HepG2 (cell line): ENCODE results near the gene THRA. TPM values are rescaled to one million over a fixed set of nuclear protein-coding genes. Genes with fewer than 3 reads are reported as not detected.
A peak's percentile ranks its signal among the peaks of the same experiment; 100 is the strongest.

Experiments used
- NCOA5 ChIP-seq: sonication (generic); formaldehyde crosslinking; IDR thresholded peaks from 2 replicates; pipeline ENCODE4 v1.4.0; 2020; ENCODE audit warnings: missing genetic modification reagents
- RELA ChIP-seq: sonication (generic); formaldehyde crosslinking; IDR thresholded peaks from 2 replicates; pipeline ENCODE4 v1.4.0; 2020; ENCODE audit warnings: missing genetic modification reagents
- ZNF572 ChIP-seq: sonication (generic); formaldehyde crosslinking; IDR thresholded peaks from 2 replicates; pipeline ENCODE4 v1.5.1; 2020; ENCODE audit warnings: mild to moderate bottlenecking, missing genetic modification reagents
- ZNF709 ChIP-seq: sonication (generic); formaldehyde crosslinking; IDR thresholded peaks from 2 replicates; pipeline ENCODE4 v1.5.0; 2020; ENCODE audit warnings: mild to moderate bottlenecking, missing genetic modification reagents
- polyA plus RNA-seq, 8 experiments: library from polyadenylated mRNA; depleted of rRNA in 3 of 8; stranded (reverse) in 7 of 8; unstranded in 1 of 8; fragments of >200 nt; fragmentation: Illumina TruSeq in 4 of 8; extraction: Trizol in 4 of 8; gene quantifications; 2 replicates each; pipeline versions ENCODE4 v1.2.1 to v1.2.3, GENCODE V29; 2011 to 2016; ENCODE audit warnings: low read depth in 4 of 8, missing spikeins in 1 of 8, mixed read lengths in 1 of 8; ENCODE audit not compliant: insufficient read depth in 1 of 8
- total RNA-seq, 5 experiments: library from RNA; depleted of rRNA; stranded (reverse); fragments of >200 nt; fragmentation: Illumina TruSeq; extraction: Trizol; gene quantifications; 2 replicates each; pipeline ENCODE4 v1.2.3, GENCODE V29; 2016; ENCODE audit warnings: low read depth in 1 of 5
- TF ChIP-seq, protein P1 (sequence below): sonication (generic); formaldehyde crosslinking; IDR thresholded peaks from 2 replicates; pipeline ENCODE4 v1.5.1; 2020; ENCODE audit warnings: mild to moderate bottlenecking, missing genetic modification reagents, moderate library complexity
- TF ChIP-seq, protein P2 (sequence below): IDR thresholded peaks from 2 replicates; pipeline ENCODE4 v1.6.1; 2016; ENCODE audit warnings: control low read depth
- TF ChIP-seq, protein P3 (sequence below): sonication (generic); formaldehyde crosslinking; IDR thresholded peaks from 2 replicates; pipeline ENCODE4 v1.4.0; 2020; ENCODE audit warnings: missing genetic modification reagents, mild to moderate bottlenecking, borderline replicate concordance

THRA gene
- total and polyA plus RNA-seq, 2 of the 13 experiments (the other 11 are each of a cell fraction or from before 2014, with no cell fraction given): 8.0 to 9.9 TPM

DNA sequence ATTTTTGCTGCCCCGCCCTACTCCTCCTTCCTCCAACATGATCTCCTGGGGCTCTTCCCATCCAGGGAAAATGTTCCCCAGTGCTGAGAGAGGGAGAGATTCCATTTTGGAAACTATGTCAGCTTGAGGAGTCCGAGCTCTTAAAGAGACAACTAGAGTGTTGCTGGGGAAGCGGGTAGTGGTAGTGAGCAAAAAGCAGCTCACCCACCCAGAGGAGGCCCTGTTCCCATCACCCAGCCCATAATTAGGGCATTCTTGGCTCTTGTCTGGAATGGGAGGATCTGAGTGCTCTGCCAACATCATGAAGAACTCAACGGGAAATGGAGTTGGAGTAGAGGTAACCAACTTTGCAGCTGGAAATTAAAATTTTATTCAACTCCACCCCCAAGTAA, 49.9 kb downstream of the THRA start (continued):
- TF ChIP-seq, protein P1, sequence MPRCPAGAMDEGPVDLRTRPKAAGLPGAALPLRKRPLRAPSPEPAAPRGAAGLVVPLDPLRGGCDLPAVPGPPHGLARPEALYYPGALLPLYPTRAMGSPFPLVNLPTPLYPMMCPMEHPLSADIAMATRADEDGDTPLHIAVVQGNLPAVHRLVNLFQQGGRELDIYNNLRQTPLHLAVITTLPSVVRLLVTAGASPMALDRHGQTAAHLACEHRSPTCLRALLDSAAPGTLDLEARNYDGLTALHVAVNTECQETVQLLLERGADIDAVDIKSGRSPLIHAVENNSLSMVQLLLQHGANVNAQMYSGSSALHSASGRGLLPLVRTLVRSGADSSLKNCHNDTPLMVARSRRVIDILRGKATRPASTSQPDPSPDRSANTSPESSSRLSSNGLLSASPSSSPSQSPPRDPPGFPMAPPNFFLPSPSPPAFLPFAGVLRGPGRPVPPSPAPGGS (CRISPR knock-in tag): 0 out of 2 replicates have a peak, but pooled peaks have one; percentile 1
- no peak for TF ChIP-seq NCOA5 (CRISPR knock-in tag)
- TF ChIP-seq RELA (CRISPR knock-in tag): no peak; the same call in 1 of the 2 replicates
- TF ChIP-seq ZNF709 (CRISPR knock-in tag): no peak
- peak; percentile 64; the same call in 1 of the 2 replicates for TF ChIP-seq ZNF572 (CRISPR knock-in tag)
- TF ChIP-seq, protein P2, sequence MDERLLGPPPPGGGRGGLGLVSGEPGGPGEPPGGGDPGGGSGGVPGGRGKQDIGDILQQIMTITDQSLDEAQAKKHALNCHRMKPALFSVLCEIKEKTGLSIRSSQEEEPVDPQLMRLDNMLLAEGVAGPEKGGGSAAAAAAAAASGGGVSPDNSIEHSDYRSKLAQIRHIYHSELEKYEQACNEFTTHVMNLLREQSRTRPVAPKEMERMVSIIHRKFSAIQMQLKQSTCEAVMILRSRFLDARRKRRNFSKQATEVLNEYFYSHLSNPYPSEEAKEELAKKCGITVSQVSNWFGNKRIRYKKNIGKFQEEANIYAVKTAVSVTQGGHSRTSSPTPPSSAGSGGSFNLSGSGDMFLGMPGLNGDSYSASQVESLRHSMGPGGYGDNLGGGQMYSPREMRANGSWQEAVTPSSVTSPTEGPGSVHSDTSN (CRISPR knock-in tag): no peak
- TF ChIP-seq, protein P3, sequence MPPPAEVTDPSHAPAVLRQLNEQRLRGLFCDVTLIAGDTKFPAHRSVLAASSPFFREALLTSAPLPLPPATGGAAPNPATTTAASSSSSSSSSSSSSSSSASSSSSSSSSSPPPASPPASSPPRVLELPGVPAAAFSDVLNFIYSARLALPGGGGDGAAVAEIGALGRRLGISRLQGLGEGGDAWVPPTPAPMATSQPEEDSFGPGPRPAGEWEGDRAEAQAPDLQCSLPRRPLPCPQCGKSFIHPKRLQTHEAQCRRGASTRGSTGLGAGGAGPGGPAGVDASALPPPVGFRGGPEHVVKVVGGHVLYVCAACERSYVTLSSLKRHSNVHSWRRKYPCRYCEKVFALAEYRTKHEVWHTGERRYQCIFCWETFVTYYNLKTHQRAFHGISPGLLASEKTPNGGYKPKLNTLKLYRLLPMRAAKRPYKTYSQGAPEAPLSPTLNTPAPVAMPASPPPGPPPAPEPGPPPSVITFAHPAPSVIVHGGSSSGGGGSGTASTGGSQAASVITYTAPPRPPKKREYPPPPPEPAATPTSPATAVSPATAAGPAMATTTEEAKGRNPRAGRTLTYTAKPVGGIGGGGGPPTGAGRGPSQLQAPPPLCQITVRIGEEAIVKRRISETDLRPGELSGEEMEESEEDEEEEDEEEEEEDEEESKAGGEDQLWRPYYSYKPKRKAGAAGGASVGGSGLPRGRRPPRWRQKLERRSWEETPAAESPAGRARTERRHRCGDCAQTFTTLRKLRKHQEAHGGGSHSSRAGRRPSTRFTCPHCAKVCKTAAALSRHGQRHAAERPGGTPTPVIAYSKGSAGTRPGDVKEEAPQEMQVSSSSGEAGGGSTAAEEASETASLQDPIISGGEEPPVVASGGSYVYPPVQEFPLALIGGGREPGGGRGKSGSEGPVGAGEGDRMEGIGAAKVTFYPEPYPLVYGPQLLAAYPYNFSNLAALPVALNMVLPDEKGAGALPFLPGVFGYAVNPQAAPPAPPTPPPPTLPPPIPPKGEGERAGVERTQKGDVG (CRISPR knock-in tag): 0 out of 2 replicates have a peak, but pooled peaks have one; percentile 1
